Prostate gland (tissue), 2 donors: ENCODE data around the gene PAK4. TPM values are rescaled to one million over a fixed set of nuclear protein-coding genes. Genes with fewer than 3 reads are reported as not detected.

Source experiments
- DNase-seq: peaks from one replicate; pipeline ENCODE4 v3.0.0-alpha.2; 2019; ENCODE audit warnings: low spot score
- H3K27ac ChIP-seq, 2 donors: fragments of 200-600 bp; sonication (generic); 2 replicates each; pipeline ENCODE4 v1.5.1; 2017 to 2019
- H3K27me3 ChIP-seq: fragments of 200-600 bp; sonication (generic); replicated peaks from 2 replicates; pipeline ENCODE4 v1.5.1; 2019; ENCODE audit not compliant: insufficient read depth
- H3K36me3 ChIP-seq, 2 donors: fragments of 200-600 bp; sonication (generic); 1 replicate in 1 of 2; 2 replicates in 1 of 2; pipeline versions ENCODE4 v1.5.1 to v1.8.1; 2017 to 2019
- H3K4me1 ChIP-seq: fragments of 200-600 bp; sonication (generic); replicated peaks from 2 replicates; pipeline ENCODE4 v1.5.1; 2019
- H3K4me3 ChIP-seq, 2 donors: fragments of 200-600 bp; sonication (generic); 2 replicates each; pipeline ENCODE4 v1.5.1; 2017 to 2019
- H3K9me3 ChIP-seq: fragments of 200-600 bp; sonication (generic); 2 replicates; pipeline ENCODE4 v1.5.1; 2017
- CTCF ChIP-seq, 4 experiments: fragments of 200-600 bp in 2 of 4; fragments of 450-650 bp in 2 of 4; sonication (generic) in 2 of 4; IDR thresholded peaks; 1 replicate in 3 of 4; 2 replicates in 1 of 4; pipeline ENCODE4 v1.5.1; 2016 to 2019; ENCODE audit warnings: antibody characterized with exemption in 4 of 4, mild to moderate bottlenecking in 2 of 4, moderate library complexity in 2 of 4
- POLR2A ChIP-seq: fragments of 450-650 bp; IDR thresholded peaks from one replicate; pipeline ENCODE4 v1.6.1; 2016; ENCODE audit warnings: antibody characterized with exemption, mild to moderate bottlenecking
- POLR2AphosphoS5 ChIP-seq: sonication (generic); formaldehyde crosslinking; IDR thresholded peaks from one replicate; pipeline ENCODE4 v1.6.1; 2017; ENCODE audit warnings: antibody characterized with exemption
- WGBS: methylation state at CpG from one replicate; pipeline ENCODE4 v1.1.5; 2018; 5-methylcytosine and 5-hydroxymethylcytosine counted together
- intact Hi-C: fragments of 100-400 bp; cut with DNase I; formaldehyde crosslinking; loops from one replicate; pipeline ENCODE4 v1.14.2; 2022
- total RNA-seq, 2 donors: library from RNA; depleted of rRNA; stranded (reverse); fragments of >200 nt; gene quantifications; one replicate each; pipeline ENCODE4 v1.1.0, GENCODE V29; 2016

PAK4 gene
- total RNA-seq, 2 donors from 2014 or later: 111 to 123 TPM

GRCh38 chr19:39154629-39155100 is 29.1 kb downstream of the PAK4 start:
- DNase-seq: peak; percentile 90
- WGBS: 26% methylated on average over 11 of the region's 11 CpGs
- Histone ChIP-seq H3K4me3 (no peak overlapping the region), H3K27me3 (no peaks in the 10 kb centered on the region), H3K9me3 (no peaks in the 10 kb centered on the region), H3K4me1 (peaks cover 41% of the 10 kb centered on the region), H3K27ac (peak overlapping the region; percentile 66 to 74), H3K36me3 (no peaks in the 10 kb centered on the region)
- intact Hi-C loops: no loop called here
- TF ChIP-seq POLR2A (no peak), POLR2AphosphoS5 (peak; percentile 71), CTCF (IDR thresholded peaks at IDR 0.05) (peak in 2 of 4 experiments; percentile 3 to 44)

- Histone ChIP-seq H3K4me1 (peaks cover 46% of the 10 kb centered on the region), H3K9me3 (no peaks in the 10 kb centered on the region), H3K27me3 (no peaks in the 10 kb centered on the region), H3K4me3 (peak overlapping the region in 1 of 2 donors; percentile 40), H3K27ac (peak overlapping the region; percentile 66 to 74), H3K36me3 (no peaks in the 10 kb centered on the region)
- WGBS: 50% methylated on average over 11 of the region's 11 CpGs
- DNase-seq: no peak
- no peak for TF ChIP-seq POLR2A
- TF ChIP-seq CTCF (IDR thresholded peaks at IDR 0.05): no peak
- TF ChIP-seq POLR2AphosphoS5: no peak
- intact Hi-C loops: no loop called here
Observed at GRCh38 chr19:39155114-39155700, 29.6 kb downstream of the PAK4 start.

- TF ChIP-seq POLR2AphosphoS5: no peak
- TF ChIP-seq POLR2A: no peak
- no peak for TF ChIP-seq CTCF (IDR thresholded peaks at IDR 0.05)
- Histone ChIP-seq H3K27ac (peak overlapping the region; percentile 66 to 74), H3K9me3 (no peaks in the 10 kb centered on the region), H3K27me3 (no peaks in the 10 kb centered on the region), H3K36me3 (no peaks in the 10 kb centered on the region), H3K4me3 (peak overlapping the region in 1 of 2 donors; percentile 40), H3K4me1 (peaks cover 49% of the 10 kb centered on the region)
- WGBS: 71% methylated on average over 14 of the region's 15 CpGs
- no peak for DNase-seq
- intact Hi-C loops: no loop called here
Observed at GRCh38 chr19:39155741-39156140, 30.2 kb downstream of the PAK4 start.

GRCh38 chr19:39156326-39157230 is 31.0 kb downstream of the PAK4 start:
- no peaks in the 10 kb centered on the region for H3K9me3 ChIP-seq
- H3K27me3 ChIP-seq: no peaks in the 10 kb centered on the region
- peak overlapping the region; percentile 24 to 40 for H3K4me3 ChIP-seq
- no peak for DNase-seq
- no peak for TF ChIP-seq CTCF (IDR thresholded peaks at IDR 0.05)
- no peak for TF ChIP-seq POLR2A
- no peak for TF ChIP-seq POLR2AphosphoS5
- intact Hi-C loops: no loop called here
- H3K27ac ChIP-seq: peak overlapping the region; percentile 66 to 74
- WGBS: 43% methylated on average over 16 of the region's 24 CpGs
- no peaks in the 10 kb centered on the region for H3K36me3 ChIP-seq
- peaks cover 57% of the 10 kb centered on the region for H3K4me1 ChIP-seq
